Sigmoid colon (tissue), 7 donors: Measurements from ENCODE around the gene TEDC2. TPM values are rescaled to one million over a fixed set of nuclear protein-coding genes. Genes with fewer than 3 reads are reported as not detected.
A peak's percentile ranks its signal among the peaks of the same experiment; 100 is the strongest.

ENCODE experiments used
- DNase-seq: peaks from one replicate; pipeline ENCODE4 v3.0.0-alpha.2; 2019
- H3K27ac ChIP-seq, 4 donors: fragments of 200-600 bp; sonication (generic); one replicate each; pipeline ENCODE4 v1.5.1; 2016 to 2019; ENCODE audit warnings: mild to moderate bottlenecking in 1 of 4
- H3K27me3 ChIP-seq, 3 donors: fragments of 200-600 bp; sonication (generic); one replicate each; pipeline ENCODE4 v1.5.1; 2019; ENCODE audit warnings: mild to moderate bottlenecking in 1 of 3
- H3K36me3 ChIP-seq, 4 donors: fragments of 200-600 bp; sonication (generic); one replicate each; pipeline ENCODE4 v1.5.1; 2016 to 2019
- H3K4me1 ChIP-seq, 4 donors: fragments of 200-600 bp; sonication (generic); one replicate each; pipeline ENCODE4 v1.5.1; 2017 to 2019
- H3K4me3 ChIP-seq, 4 donors: fragments of 200-600 bp; sonication (generic); one replicate each; pipeline ENCODE4 v1.5.1; 2017 to 2019; ENCODE audit warnings: mild to moderate bottlenecking in 2 of 4, moderate library complexity in 1 of 4
- H3K9me3 ChIP-seq, 4 donors: fragments of 200-600 bp in 3 of 4; sonication (generic) in 3 of 4; one replicate each; pipeline versions ENCODE4 v1.5.1 to v1.6.1; 2013 to 2019
- CTCF ChIP-seq, 4 experiments: fragments of 450-650 bp in 3 of 4; fragments of 200-600 bp in 1 of 4; IDR thresholded peaks; one replicate each; pipeline ENCODE4 v1.5.1; 2016 to 2019; ENCODE audit warnings: antibody characterized with exemption in 4 of 4, mild to moderate bottlenecking in 3 of 4, moderate library complexity in 2 of 4
- EP300 ChIP-seq, 4 donors: sonication (generic); formaldehyde crosslinking; IDR thresholded peaks; one replicate each; pipeline ENCODE4 v1.6.1; 2017; ENCODE audit warnings: antibody characterized with exemption in 4 of 4
- POLR2A ChIP-seq, 2 donors: fragments of 450-650 bp; IDR thresholded peaks; one replicate each; pipeline ENCODE4 v1.6.1; 2016; ENCODE audit warnings: antibody characterized with exemption in 2 of 2, mild to moderate bottlenecking in 2 of 2, moderate library complexity in 2 of 2
- POLR2AphosphoS5 ChIP-seq, 4 donors: sonication (generic); formaldehyde crosslinking; IDR thresholded peaks; one replicate each; pipeline ENCODE4 v1.6.1; 2017; ENCODE audit warnings: antibody characterized with exemption in 4 of 4
- WGBS, 2 donors: extraction: QIAGEN DNeasy Blood & Tissue Kit; methylation state at CpG; one replicate each; pipeline ENCODE4 v1.1.7; 2013; 5-methylcytosine and 5-hydroxymethylcytosine counted together
- intact Hi-C: fragments of 100-400 bp; cut with DNase I; formaldehyde crosslinking; loops from one replicate; pipeline ENCODE4 v1.15.1; 2023
- polyA plus RNA-seq, 3 donors: library from polyadenylated mRNA; stranded (reverse); fragments of 200-250 nt; gene quantifications; one replicate each; pipeline ENCODE4 v1.2.3, GENCODE V29; 2013
- total RNA-seq, 4 donors: library from RNA; depleted of rRNA; stranded (reverse); fragments of >200 nt; gene quantifications; one replicate each; pipeline ENCODE4 v1.1.0, GENCODE V29; 2016
- donor health status: healthy with polysubstance abuse.
- donor health status: Bipolar disorder and iron deficiency.
- donor health status: healthy.

Gene TEDC2
- total and polyA plus RNA-seq, 7 donors = 0.60 to 10.6 (median 5.3) TPM; not detected in 3

GRCh38 chr16:2497695-2498484 is 38.0 kb downstream of the TEDC2 start:
- 88 to 91% methylated on average over 26 of the region's 26 CpGs for WGBS, 2 donors
- H3K4me3 ChIP-seq = no peak overlapping the region
- no peaks in the 10 kb centered on the region for H3K9me3 ChIP-seq
- intact Hi-C loops = no loop called here
- H3K4me1 ChIP-seq = peaks cover 0 to 42% (median 25%) of the 10 kb centered on the region in 4 donors
- peak overlapping the region in 3 of 4 donors; percentile 12 to 21 (median 20) for H3K27ac ChIP-seq
- TF ChIP-seq EP300 (IDR thresholded peaks at IDR 0.05) (no peak), POLR2A (IDR thresholded peaks at IDR 0.05) (no peak), CTCF (IDR thresholded peaks at IDR 0.05) (no peak), POLR2AphosphoS5 (IDR thresholded peaks at IDR 0.05) (no peak)
- H3K36me3 ChIP-seq = peaks cover 0 to 29% (median 7%) of the 10 kb centered on the region in 4 donors
- H3K27me3 ChIP-seq = no peaks in the 10 kb centered on the region
- no peak for DNase-seq

GRCh38 chr16:2498531-2499253 is 38.8 kb downstream of the TEDC2 start:
- H3K27ac ChIP-seq = peak overlapping the region in 2 of 4 donors; percentile 12 to 21
- 90 to 91% methylated on average over 15 of the region's 15 CpGs for WGBS, 2 donors

GRCh38 chr16:2499454-2499853 is 39.5 kb downstream of the TEDC2 start:
- no peak for TF ChIP-seq EP300 (IDR thresholded peaks at IDR 0.05)
- no peak for TF ChIP-seq POLR2A (IDR thresholded peaks at IDR 0.05)
- no peak for TF ChIP-seq CTCF (IDR thresholded peaks at IDR 0.05)
- H3K9me3 ChIP-seq = no peaks in the 10 kb centered on the region
- DNase-seq = no peak
- H3K27ac ChIP-seq = peak overlapping the region in 1 of 4 donors; percentile 14
- H3K27me3 ChIP-seq = no peaks in the 10 kb centered on the region
- 92 to 96% methylated on average over 6 of the region's 6 CpGs for WGBS, 2 donors
- intact Hi-C loops = no loop called here
- H3K4me1 ChIP-seq = peaks cover 0 to 45% (median 25%) of the 10 kb centered on the region in 4 donors
- no peak overlapping the region for H3K4me3 ChIP-seq
- peaks cover 0 to 29% (median 7%) of the 10 kb centered on the region in 4 donors for H3K36me3 ChIP-seq

More at GRCh38 chr16:2498531-2499253, 38.8 kb downstream of the TEDC2 start:
- DNase-seq = no peak
- Histone ChIP-seq H3K27me3 (no peaks in the 10 kb centered on the region), H3K4me1 (peaks cover 0 to 45% (median 25%) of the 10 kb centered on the region in 4 donors), H3K36me3 (peaks cover 0 to 29% (median 7%) of the 10 kb centered on the region in 4 donors), H3K9me3 (no peaks in the 10 kb centered on the region), H3K4me3 (no peak overlapping the region)
- TF ChIP-seq POLR2AphosphoS5 (IDR thresholded peaks at IDR 0.05) (no peak), EP300 (IDR thresholded peaks at IDR 0.05) (no peak), CTCF (IDR thresholded peaks at IDR 0.05) (no peak), POLR2A (IDR thresholded peaks at IDR 0.05) (no peak)
- intact Hi-C loops = no loop called here

GRCh38 chr16:2499890-2500429 is 40.1 kb downstream of the TEDC2 start:
- Histone ChIP-seq H3K36me3 (peaks cover 0 to 29% (median 7%) of the 10 kb centered on the region in 4 donors), H3K4me3 (no peak overlapping the region), H3K27me3 (no peaks in the 10 kb centered on the region), H3K27ac (no peak overlapping the region), H3K9me3 (no peaks in the 10 kb centered on the region), H3K4me1 (peaks cover 0 to 45% (median 25%) of the 10 kb centered on the region in 4 donors)
- DNase-seq = no peak
- TF ChIP-seq EP300 (IDR thresholded peaks at IDR 0.05) (no peak), CTCF (IDR thresholded peaks at IDR 0.05) (no peak), POLR2AphosphoS5 (IDR thresholded peaks at IDR 0.05) (no peak), POLR2A (IDR thresholded peaks at IDR 0.05) (no peak)
- 93 to 95% methylated on average over 29 of the region's 29 CpGs for WGBS, 2 donors
- intact Hi-C loops = loop anchor here (2.0 to 10.0 kb wide), 4 partner anchors 25 to 225 kb away; partner anchors contain the start of genes CCNF and TBC1D24
